Heart right ventricle (tissue), 16 donors: ENCODE results near the gene GPR176. TPM values are rescaled to one million over a fixed set of nuclear protein-coding genes. Genes with fewer than 3 reads are reported as not detected.

Experiments used
- ATAC-seq, 8 donors: fragments of 200-7000 bp; cut with Tn5 transposase; one replicate each; pipeline ENCODE4 v1.9.1; 2020; ENCODE audit warnings: mild to moderate bottlenecking in 8 of 8, moderate library complexity in 8 of 8, moderate number of reproducible peaks in 1 of 8
- DNase-seq, 2 donors: peaks; one replicate each; pipeline ENCODE4 v3.0.0-alpha.2; 2020
- H3K27ac ChIP-seq, 10 donors: fragments of 200-600 bp; sonication (generic) in 2 of 10; one replicate each; pipeline versions ENCODE4 v1.5.0 to v1.8.0; 2020 to 2022; ENCODE audit warnings: mild to moderate bottlenecking in 3 of 10
- H3K27me3 ChIP-seq, 7 donors: fragments of 200-600 bp; one replicate each; pipeline ENCODE4 v1.8.0; 2021 to 2022; ENCODE audit warnings: mild to moderate bottlenecking in 2 of 7
- H3K36me3 ChIP-seq, 9 donors: fragments of 200-600 bp; sonication (generic) in 1 of 9; one replicate each; pipeline versions ENCODE4 v1.5.0 to v1.8.0; 2020 to 2022; ENCODE audit warnings: mild to moderate bottlenecking in 2 of 9
- H3K4me1 ChIP-seq, 9 donors: fragments of 200-600 bp; sonication (generic) in 1 of 9; one replicate each; pipeline versions ENCODE4 v1.5.0 to v1.8.0; 2020 to 2022; ENCODE audit warnings: mild to moderate bottlenecking in 4 of 9
- H3K4me3 ChIP-seq, 10 donors: fragments of 200-600 bp; sonication (generic) in 2 of 10; one replicate each; pipeline versions ENCODE4 v1.5.0 to v1.8.0; 2020 to 2022; ENCODE audit warnings: mild to moderate bottlenecking in 7 of 10, moderate library complexity in 2 of 10
- H3K9me3 ChIP-seq, 11 donors: fragments of 200-600 bp in 10 of 11; sonication (generic) in 2 of 11; one replicate each; pipeline versions ENCODE4 v1.5.0 to v1.8.0; 2013 to 2022; ENCODE audit warnings: mild to moderate bottlenecking in 2 of 11, control low read depth in 1 of 11, moderate library complexity in 1 of 11
- WGBS, 2 donors: extraction: QIAGEN DNeasy Blood & Tissue Kit; methylation state at CpG; one replicate each; pipeline ENCODE4 v1.1.7; 2013; ENCODE audit warnings: inconsistent platforms in 1 of 2; 5-methylcytosine and 5-hydroxymethylcytosine counted together
- intact Hi-C, 10 donors: fragments of 100-400 bp; cut with DNase I; formaldehyde crosslinking; loops; one replicate each; pipeline versions ENCODE4 v1.11.1 to v1.14.2; 2022
- polyA plus RNA-seq, 2 donors: library from polyadenylated mRNA; stranded (reverse); fragments of 200-250 nt; gene quantifications; one replicate each; pipeline ENCODE4 v1.2.3, GENCODE V29; 2013
- total RNA-seq, 10 donors: library from RNA; stranded (reverse); fragmentation: NEBNext Ultra II Directional in 3 of 10; extraction: Animal tissue kit (Norgen Biotek cat#: 25700) in 3 of 10; gene quantifications; one replicate each; pipeline versions ENCODE4 v1.2.1 to v1.2.4, GENCODE V29; 2021 to 2023
- TF ChIP-seq, protein P1 (sequence below), 9 donors: fragments of 200-600 bp; sonication (generic) in 2 of 9; IDR thresholded peaks; one replicate each; pipeline versions ENCODE4 v1.5.0 to v1.8.0; 2021 to 2022; ENCODE audit warnings: antibody characterized with exemption in 9 of 9, mild to moderate bottlenecking in 5 of 9, moderate library complexity in 1 of 9
- donor health status: Arrhythmogenic right ventricular cardiomyopathy.
- donor health status: ischemic (EF 13 %, LVEDD 7.1; RV severe dilation, severe dysfunction).
- donor health status: healthy with polysubstance abuse.
- donor health status: DM: no; HTN: yes; CAD: no.
- donor health status: DM: no; HTN: no; CAD: no.
- donor health status: ischemic (EF 25% LVEDD 6.9; RV normal size, moderate dysfunction).
- donor health status: ischemic (EF 25% LVEDD 5.7; RV mildly dilated, moderate dysfunction).
- donor health status: healthy.
- donor health status: DM: yes; HTN: yes; CAD: no.
- donor health status: Ischemic cardiomyopathy.
- donor health status: ischemic (EF 35%, LVEDD 5.7; RV mildly dilated, moderate dysfunction).
- donor health status: nonischemic (EF 11% LVEDD 7.7; RV severe dilation, severe dysfunction).
- donor health status: DM: yes; HTN: yes; CAD: no.
- donor health status: PGD.
- donor health status: ischemic (EF 29% LVEDD 5.4; RV normal size, mild dysfunction).
- donor health status: nonischemic (EF 23%, LVEDD 6.1; RV moderate dilation, normal function).

Gene GPR176
- total and polyA plus RNA-seq, 12 donors, result 0.87 to 3.1 (median 1.6) TPM

DNA sequence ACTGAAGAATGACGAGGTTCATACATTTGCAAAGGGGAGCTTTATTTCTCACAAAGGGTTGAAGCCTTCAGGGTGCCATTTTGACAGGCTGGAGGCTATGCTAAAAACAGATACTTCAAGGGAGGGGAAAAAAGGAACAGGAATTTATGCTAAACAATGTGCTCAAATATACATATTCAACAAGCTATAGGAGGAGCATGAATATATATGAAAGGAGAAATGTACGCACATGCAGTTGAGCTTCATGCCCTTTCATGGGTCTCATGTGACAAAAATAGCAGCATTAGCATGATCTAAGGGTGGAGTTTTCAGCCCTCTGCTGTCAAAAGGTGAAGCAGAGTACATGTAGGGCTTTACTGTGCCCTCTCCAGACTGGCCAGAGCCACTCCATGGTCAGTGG lies 93.1 kb downstream of the GPR176 start:
- no peak overlapping the region for H3K4me3 ChIP-seq
- WGBS, 2 donors, result 96% methylated on average over 2 of the region's 2 CpGs
- DNase-seq (no peak), ATAC-seq (no peak)
- H3K4me1 ChIP-seq, result no peaks in the 10 kb centered on the region
- intact Hi-C loops, result no loop called here
- TF ChIP-seq, protein P1, sequence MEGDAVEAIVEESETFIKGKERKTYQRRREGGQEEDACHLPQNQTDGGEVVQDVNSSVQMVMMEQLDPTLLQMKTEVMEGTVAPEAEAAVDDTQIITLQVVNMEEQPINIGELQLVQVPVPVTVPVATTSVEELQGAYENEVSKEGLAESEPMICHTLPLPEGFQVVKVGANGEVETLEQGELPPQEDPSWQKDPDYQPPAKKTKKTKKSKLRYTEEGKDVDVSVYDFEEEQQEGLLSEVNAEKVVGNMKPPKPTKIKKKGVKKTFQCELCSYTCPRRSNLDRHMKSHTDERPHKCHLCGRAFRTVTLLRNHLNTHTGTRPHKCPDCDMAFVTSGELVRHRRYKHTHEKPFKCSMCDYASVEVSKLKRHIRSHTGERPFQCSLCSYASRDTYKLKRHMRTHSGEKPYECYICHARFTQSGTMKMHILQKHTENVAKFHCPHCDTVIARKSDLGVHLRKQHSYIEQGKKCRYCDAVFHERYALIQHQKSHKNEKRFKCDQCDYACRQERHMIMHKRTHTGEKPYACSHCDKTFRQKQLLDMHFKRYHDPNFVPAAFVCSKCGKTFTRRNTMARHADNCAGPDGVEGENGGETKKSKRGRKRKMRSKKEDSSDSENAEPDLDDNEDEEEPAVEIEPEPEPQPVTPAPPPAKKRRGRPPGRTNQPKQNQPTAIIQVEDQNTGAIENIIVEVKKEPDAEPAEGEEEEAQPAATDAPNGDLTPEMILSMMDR (IDR thresholded peaks at IDR 0.05), result no peak
- no peaks in the 10 kb centered on the region for H3K36me3 ChIP-seq
- H3K27ac ChIP-seq, result no peak overlapping the region
- no peaks in the 10 kb centered on the region for H3K27me3 ChIP-seq
- H3K9me3 ChIP-seq, result no peaks in the 10 kb centered on the region

DNA sequence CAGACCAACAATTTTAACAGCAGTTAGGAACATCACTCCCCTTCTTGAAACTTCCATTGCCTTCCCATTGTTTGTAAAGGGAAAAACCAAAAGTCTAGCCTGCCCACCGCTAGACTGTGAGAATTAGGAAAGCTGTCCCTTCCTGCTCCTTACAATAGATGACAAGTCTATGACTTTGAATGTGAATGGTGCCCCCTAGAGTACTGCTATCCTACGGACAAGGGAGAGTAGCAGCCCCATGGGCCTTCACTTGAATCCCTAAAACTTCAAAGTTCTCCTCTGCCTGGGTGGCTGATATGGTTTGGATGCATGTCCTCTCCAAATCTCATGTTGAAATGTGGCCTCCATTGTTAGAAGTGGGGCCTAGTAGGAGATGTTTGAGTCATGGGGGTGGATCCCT lies 96.4 kb downstream of the GPR176 start:
- Histone ChIP-seq H3K9me3 (no peaks in the 10 kb centered on the region), H3K4me3 (no peak overlapping the region), H3K27ac (no peak overlapping the region), H3K4me1 (no peaks in the 10 kb centered on the region), H3K27me3 (no peaks in the 10 kb centered on the region), H3K36me3 (no peaks in the 10 kb centered on the region)
- no peak for DNase-seq
- intact Hi-C loops, result no loop called here
- TF ChIP-seq, protein P1 (IDR thresholded peaks at IDR 0.05), result no peak
- no peak for ATAC-seq
- WGBS, 2 donors, result 84 to 88% methylated on average over 2 of the region's 2 CpGs

DNA sequence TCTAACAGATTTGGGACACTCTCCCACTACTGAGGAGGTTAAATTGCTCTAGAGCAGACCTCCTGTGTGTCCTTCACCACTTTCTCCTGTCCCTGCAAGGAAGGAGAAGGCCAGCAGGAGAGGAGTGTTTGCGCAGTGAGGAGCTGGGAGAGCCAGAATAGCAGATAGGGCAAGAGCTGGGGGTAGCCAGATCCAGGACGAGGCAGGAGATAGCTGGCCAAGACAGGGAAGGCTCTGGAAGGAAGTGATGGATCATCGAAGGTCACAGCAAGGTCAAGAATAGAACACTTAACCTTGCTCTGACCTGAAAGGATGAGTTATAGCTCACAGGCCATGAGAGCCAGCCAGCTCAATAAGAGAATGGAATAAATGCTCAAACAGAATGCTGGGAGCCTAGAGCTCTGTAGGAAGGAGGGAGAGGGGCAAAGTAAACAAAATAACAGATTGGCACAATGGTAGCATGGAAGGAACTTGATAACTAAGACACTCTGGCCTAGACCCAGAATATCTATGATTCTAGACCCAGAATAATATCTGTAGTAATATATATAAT lies 99.9 kb downstream of the GPR176 start:
- peak overlapping the region in 4 of 10 donors; percentile 22 to 56 (median 26) for H3K27ac ChIP-seq
- H3K4me3 ChIP-seq, result no peak overlapping the region
- peak in 2 of 8 donors; percentile 7 to 45 for ATAC-seq
- TF ChIP-seq, protein P1 (IDR thresholded peaks at IDR 0.05), result no peak
- H3K36me3 ChIP-seq, result no peaks in the 10 kb centered on the region
- no peak for DNase-seq
- intact Hi-C loops, result no loop called here
- H3K9me3 ChIP-seq, result no peaks in the 10 kb centered on the region
- 43 to 46% methylated on average over 3 of the region's 3 CpGs for WGBS, 2 donors
- no peaks in the 10 kb centered on the region for H3K27me3 ChIP-seq
- peaks cover 0 to 8% (median 0%) of the 10 kb centered on the region in 9 donors for H3K4me1 ChIP-seq

DNA sequence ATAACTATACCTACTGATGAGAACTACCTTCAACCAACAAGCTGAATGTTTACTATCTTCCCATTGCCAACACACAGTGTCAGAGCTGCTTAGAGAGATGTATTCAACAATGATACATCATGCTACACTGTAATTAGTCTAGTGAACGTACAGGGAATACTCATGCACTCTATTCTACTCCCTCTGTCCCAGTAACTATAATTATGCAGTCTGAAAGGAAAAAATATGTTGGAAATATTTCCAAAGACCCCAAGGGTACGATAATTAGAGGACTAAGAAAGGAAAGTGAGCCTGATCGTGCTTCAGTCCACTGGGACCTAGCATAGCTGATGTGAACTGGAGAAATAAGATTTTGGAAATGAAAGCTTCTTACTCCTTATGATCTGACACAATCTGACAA lies 100.5 kb downstream of the GPR176 start:
- WGBS, 2 donors, result 68 to 77% methylated on average over 3 of the region's 3 CpGs

More for the DNA sequence above, 100.5 kb downstream of the GPR176 start:
- H3K27ac ChIP-seq, result peak overlapping the region in 2 of 10 donors; percentile 30 to 56
- intact Hi-C loops, result no loop called here
- no peak overlapping the region for H3K4me3 ChIP-seq
- no peaks in the 10 kb centered on the region for H3K27me3 ChIP-seq
- H3K9me3 ChIP-seq, result no peaks in the 10 kb centered on the region
- H3K4me1 ChIP-seq, result peaks cover 0 to 8% (median 0%) of the 10 kb centered on the region in 9 donors
- DNase-seq (no peak), ATAC-seq (peak in 4 of 8 donors; percentile 49 to 53 (median 51))
- TF ChIP-seq, protein P1 (IDR thresholded peaks at IDR 0.05), result no peak
- H3K36me3 ChIP-seq, result no peaks in the 10 kb centered on the region
